Endothelial cell of umbilical vein (primary cell): ENCODE results near the gene CWC25. TPM values are rescaled to one million over a fixed set of nuclear protein-coding genes. Genes with fewer than 3 reads are reported as not detected.

Experiments
- BruUV-seq: library from RNA; stranded (reverse); fragments of 400-500 nt; replicated peaks from 2 replicates; lab custom pipeline; 2021; lab: Mats Ljungman, UMichigan
- CTCF ChIA-PET: fragments of 300-600, 350-600 bp; sonication (Branson Sonifier 250); formaldehyde crosslinking; loops from one replicate; lab custom pipeline; 2021; ENCODE audit warnings: antibody characterized with exemption, inconsistent platforms; lab: Charles Lee
- POLR2A ChIA-PET: fragments of 300-600, 350-600 bp; sonication (Branson Sonifier 250); formaldehyde crosslinking; loops from one replicate; lab custom pipeline; 2021; ENCODE audit warnings: antibody characterized with exemption, inconsistent platforms; lab: Charles Lee
- DNase-seq: peaks from one replicate; pipeline ENCODE4 v3.0.0-alpha.2; 2011; ENCODE audit warnings: low read depth, low spot score
- FAIRE-seq: peaks from 2 replicates; lab custom pipeline; 2011; peaks lifted over from hg19 to GRCh38; lab: Jason Lieb, UNC
- H2AFZ ChIP-seq: 2 replicates; pipeline ENCODE4 v1.6.0; 2012; ENCODE audit warnings: low read depth, low read length, control low read depth, inconsistent platforms
- H3K27ac ChIP-seq: 2 replicates; pipeline ENCODE4 v1.5.1; 2011; ENCODE audit warnings: low read depth, mild to moderate bottlenecking, control low read depth, low read length, moderate library complexity; ENCODE audit not compliant: insufficient read depth
- H3K27me3 ChIP-seq, 2 experiments: 2 replicates each; pipeline versions ENCODE4 v1.6.0 to v1.6.1; 2011; ENCODE audit warnings: low read length in 2 of 2, mixed read lengths in 1 of 2; ENCODE audit not compliant: control insufficient read depth in 2 of 2, insufficient read depth in 2 of 2
- H3K36me3 ChIP-seq, 2 experiments: 2 replicates in 1 of 2; 3 replicates in 1 of 2; pipeline ENCODE4 v1.5.1; 2011; ENCODE audit warnings: low read length in 2 of 2, mild to moderate bottlenecking in 1 of 2, moderate library complexity in 1 of 2; ENCODE audit not compliant: control insufficient read depth in 2 of 2, insufficient read depth in 2 of 2; ENCODE audit errors: extremely low read depth in 1 of 2
- H3K4me1 ChIP-seq: 3 replicates; pipeline ENCODE4 v1.5.1; 2011; ENCODE audit warnings: mild to moderate bottlenecking, low read length; ENCODE audit not compliant: control insufficient read depth, insufficient read depth; ENCODE audit errors: extremely low read depth
- H3K4me2 ChIP-seq: 2 replicates; pipeline ENCODE4 v1.6.1; 2011; ENCODE audit warnings: low read length, control low read depth, mixed read lengths; ENCODE audit not compliant: insufficient read depth
- H3K4me3 ChIP-seq, 3 experiments: fragments of 200-600 bp in 1 of 3; sonication (generic), shearing (Covaris generic) in 1 of 3; replicated peaks in 1 of 3; 2 replicates each; pipeline ENCODE4 v1.5.1; 2011 to 2016; ENCODE audit warnings: control low read depth in 3 of 3, low read length in 3 of 3, mild to moderate bottlenecking in 2 of 3, inconsistent platforms in 1 of 3, low read depth in 1 of 3, moderate library complexity in 1 of 3; ENCODE audit not compliant: insufficient read depth in 1 of 3
- H3K79me2 ChIP-seq: 2 replicates; pipeline ENCODE4 v1.6.0; 2012; ENCODE audit warnings: low read length, inconsistent platforms; ENCODE audit not compliant: control insufficient read depth, insufficient read depth
- H3K9ac ChIP-seq: replicated peaks from 2 replicates; pipeline ENCODE3; 2011; ENCODE audit warnings: low read length, control low read depth; ENCODE audit not compliant: insufficient read depth; ENCODE audit errors: extremely low read depth
- H3K9me1 ChIP-seq: replicated peaks from 3 replicates; pipeline ENCODE4 v1.6.0; 2011; ENCODE audit warnings: mild to moderate bottlenecking, low read length; ENCODE audit not compliant: control insufficient read depth, insufficient read depth; ENCODE audit errors: extremely low read depth
- H3K9me3 ChIP-seq: replicated peaks from 2 replicates; pipeline ENCODE4 v1.5.1; 2012; ENCODE audit warnings: low read length, inconsistent platforms; ENCODE audit not compliant: control insufficient read depth, insufficient read depth
- H4K20me1 ChIP-seq: replicated peaks from 2 replicates; pipeline ENCODE3; 2011; ENCODE audit warnings: mild to moderate bottlenecking, low read length; ENCODE audit not compliant: control insufficient read depth, insufficient read depth; ENCODE audit errors: extremely low read depth
- CTCF ChIP-seq, 2 donors: IDR thresholded peaks; 1 replicate in 1 of 2; 2 replicates in 1 of 2; pipeline ENCODE4 v1.5.1; 2011; ENCODE audit warnings: low read length in 2 of 2, mild to moderate bottlenecking in 2 of 2, moderate library complexity in 2 of 2, control low read depth in 1 of 2, inconsistent platforms in 1 of 2, low read depth in 1 of 2; ENCODE audit not compliant: insufficient read depth in 1 of 2; ENCODE audit errors: extremely low read depth in 1 of 2
- EZH2 ChIP-seq: IDR thresholded peaks from 2 replicates; pipeline ENCODE4 v1.6.1; 2012; ENCODE audit warnings: borderline replicate concordance, low read depth, mild to moderate bottlenecking, moderate library complexity, low read length, inconsistent platforms; ENCODE audit not compliant: severe bottlenecking
- FOS ChIP-seq: IDR thresholded peaks from 2 replicates; pipeline ENCODE4 v1.6.1; 2011; ENCODE audit warnings: mild to moderate bottlenecking, low read length, moderate library complexity, borderline replicate concordance; ENCODE audit not compliant: insufficient read depth
- GATA2 ChIP-seq: IDR thresholded peaks from 2 replicates; pipeline ENCODE4 v1.7.0; 2011; ENCODE audit warnings: low read depth, mild to moderate bottlenecking, moderate library complexity, mixed read lengths, low read length; ENCODE audit not compliant: insufficient read length, insufficient read depth
- JUN ChIP-seq: IDR thresholded peaks from 2 replicates; pipeline ENCODE4 v1.6.1; 2011; ENCODE audit warnings: borderline replicate concordance, low read depth; ENCODE audit not compliant: insufficient read length, insufficient read depth
- MAX ChIP-seq: IDR thresholded peaks from 2 replicates; pipeline ENCODE4 v1.6.1; 2011; ENCODE audit not compliant: insufficient read depth, insufficient read length
- MYC ChIP-seq: IDR thresholded peaks from one replicate; pipeline ENCODE4 v1.6.1; 2011; ENCODE audit warnings: mild to moderate bottlenecking, low read depth, low read length
- POLR2A ChIP-seq: IDR thresholded peaks from 2 replicates; pipeline ENCODE4 v1.6.1; 2012; ENCODE audit warnings: low read depth, mild to moderate bottlenecking, control low read depth, low read length
- POLR2AphosphoS5 ChIP-seq: IDR thresholded peaks from 2 replicates; pipeline ENCODE4 v1.6.1; 2012; ENCODE audit warnings: low read depth, mild to moderate bottlenecking, control low read depth, low read length, moderate library complexity; ENCODE audit not compliant: insufficient read depth
- dilution Hi-C: fragments of 300-500 bp; cut with MboI; formaldehyde crosslinking; loops from one replicate; pipeline ENCODE4 v1.15.0; 2019; ENCODE audit warnings: low sequenced_read_pairs; ENCODE audit not compliant: extremely low pct_ligation_motif_present
- intact Hi-C: fragments of 100-400 bp; cut with micrococcal nuclease; formaldehyde crosslinking; loops from one replicate; pipeline ENCODE4 v1.10.0; 2022
- polyA plus RNA-seq, 4 experiments: library from polyadenylated mRNA; depleted of rRNA in 3 of 4; stranded (reverse) in 3 of 4; unstranded in 1 of 4; fragments of >200 nt; gene quantifications; 2 replicates each; pipeline versions ENCODE4 v1.2.1 to v1.2.3, GENCODE V29; 2011 to 2012; ENCODE audit warnings: missing spikeins in 1 of 4
- total RNA-seq: library from RNA; stranded (reverse); gene quantifications from 2 replicates; pipeline ENCODE4 v1.2.3, GENCODE V29; 2021

CWC25 gene
- total and polyA plus RNA-seq, 2 donors (not counting 3 experiments of a cell fraction or from before 2014, with no cell fraction given), result 13.8 to 20.0 TPM

- no peaks in the 10 kb centered on the region for H3K9me1 ChIP-seq
- peak within 1 kb of the TSS; percentile 81 to 93 (median 88) for H3K4me3 ChIP-seq
- ChIA-PET POLR2A (interaction anchor here (0.5 to 3.7 kb wide), 15 partner anchors 10 to 330 kb away, joined by 3 to 28 read pairs (median 5); partner anchors contain the start of genes FBXO47 and RPL23), CTCF (interaction anchor here (0.9 to 4.7 kb wide), 19 partner anchors 11 to 305 kb away, joined by 3 to 37 read pairs (median 4); partner anchors contain the start of genes FBXO47, LASP1NB, MLLT6 and PSMB3)
- dilution Hi-C loops (no loop called here), intact Hi-C loops (loop anchor here (1.0 to 5.0 kb wide), 7 partner anchors 16 to 167 kb away; partner anchors contain the start of genes FBXO47, PIP4K2B and RPL23)
- peaks cover 0 to 3% of the 10 kb centered on the region in 2 experiments for H3K36me3 ChIP-seq
- BruUV-seq, result no TSS peak
- peak within 1 kb of the TSS; percentile 67 for H3K9ac ChIP-seq
- H3K27me3 ChIP-seq, result no peaks in the 10 kb centered on the region
- H3K4me1 ChIP-seq, result peaks cover 38% of the 10 kb centered on the region
- peaks cover 46% of the 10 kb centered on the region for H3K79me2 ChIP-seq
- FAIRE-seq, result peak; percentile 87
- DNase-seq, result peak; percentile 87
- H3K27ac ChIP-seq, result peak within 1 kb of the TSS; percentile 24
- peak within 1 kb of the TSS; percentile 79 for H3K4me2 ChIP-seq
- TF ChIP-seq FOS (no peak), MAX (no peak), GATA2 (no peak), JUN (no peak), POLR2AphosphoS5 (peak; percentile 95), POLR2A (peak; percentile 97), CTCF (IDR thresholded peaks at IDR 0.05; ENCODE audit: extremely low read depth in 1 of 2, insufficient read depth in 1 of 2, low read depth in 1 of 2, low read length in 2 of 2) (no peak), MYC (no peak), EZH2 (no peak)
- H3K9me3 ChIP-seq, result no peaks in the 10 kb centered on the region
- peak within 1 kb of the TSS; percentile 77 for H2AFZ ChIP-seq
- H4K20me1 ChIP-seq, result peaks cover 6% of the 10 kb centered on the region
Observed at GRCh38 chr17:38869526-38870258, 44.6 kb upstream of the CWC25 start, which contains the start of gene LASP1. Gene LASP1 (plus strand): TSS chr17:38870058. CDS start chr17:38870190, 132 bp downstream.
